GM12878 (cell line): ENCODE measurements around the gene IGLL5. TPM values are rescaled to one million over a fixed set of nuclear protein-coding genes. Genes with fewer than 3 reads are reported as not detected.

ENCODE experiments used
- BMI1 ChIP-seq: fragments of 450-650 bp; IDR thresholded peaks from 2 replicates; pipeline ENCODE4 v1.6.1; 2016; ENCODE audit warnings: mild to moderate bottlenecking, moderate library complexity, borderline replicate concordance
- CBX3 ChIP-seq: fragments of 200-600 bp; sonication (generic); IDR thresholded peaks from 2 replicates; pipeline ENCODE4 v1.6.1; 2016; ENCODE audit warnings: low read depth, borderline replicate concordance
- CBX5 ChIP-seq: sonication (generic); IDR thresholded peaks from 2 replicates; pipeline ENCODE4 v1.6.1; 2016; ENCODE audit warnings: low read depth, moderate library complexity, mild to moderate bottlenecking, inconsistent platforms
- CHD1 ChIP-seq: IDR thresholded peaks from 2 replicates; pipeline ENCODE4 v1.6.1; 2012; ENCODE audit warnings: low read depth, low read length, improper control_type of control experiment
- CHD4 ChIP-seq: fragments of 200-600 bp; sonication (generic); IDR thresholded peaks from 2 replicates; pipeline ENCODE4 v1.6.1; 2016; ENCODE audit warnings: mild to moderate bottlenecking
- DPF2 ChIP-seq: fragments of 450-650 bp; IDR thresholded peaks from 2 replicates; pipeline ENCODE4 v1.6.1; 2017; ENCODE audit warnings: mild to moderate bottlenecking
- EED ChIP-seq: sonication (generic); IDR thresholded peaks from 2 replicates; pipeline ENCODE4 v1.6.1; 2016; ENCODE audit warnings: antibody characterized with exemption, low read depth
- EP300 ChIP-seq, 2 experiments: fragments of 150-350 bp in 1 of 2; IDR thresholded peaks; 2 replicates each; pipeline ENCODE4 v1.6.1; 2011 to 2012; ENCODE audit warnings: low read depth in 2 of 2, low read length in 2 of 2, borderline replicate concordance in 1 of 2, improper control_type of control experiment in 1 of 2, inconsistent platforms in 1 of 2; ENCODE audit not compliant: control insufficient read depth in 1 of 2
- HCFC1 ChIP-seq: fragments of 150-350 bp; IDR thresholded peaks from 2 replicates; pipeline ENCODE4 v1.6.1; 2014; ENCODE audit warnings: low read length
- HDAC6 ChIP-seq: fragments of 200-600 bp; sonication (generic); IDR thresholded peaks from one replicate; pipeline ENCODE4 v1.8.0; 2017; ENCODE audit warnings: antibody characterized with exemption; ENCODE audit not compliant: unreplicated experiment
- JUND ChIP-seq: IDR thresholded peaks from 2 replicates; pipeline ENCODE4 v1.6.1; 2012; ENCODE audit warnings: low read depth, mild to moderate bottlenecking, low read length, improper control_type of control experiment, moderate library complexity
- MTA2 ChIP-seq: fragments of 450-650 bp; IDR thresholded peaks from 2 replicates; pipeline ENCODE4 v1.6.1; 2016; ENCODE audit warnings: low read depth, mild to moderate bottlenecking, moderate library complexity
- NFYB ChIP-seq: IDR thresholded peaks from 2 replicates; pipeline ENCODE4 v1.6.1; 2011; ENCODE audit warnings: low read depth, mild to moderate bottlenecking, low read length, improper control_type of control experiment, moderate library complexity; ENCODE audit not compliant: insufficient read depth
- NR2C1 ChIP-seq: fragments of 450-650 bp; IDR thresholded peaks from 2 replicates; pipeline ENCODE4 v1.6.1; 2017; ENCODE audit warnings: antibody characterized with exemption, mild to moderate bottlenecking, moderate library complexity
- RAD51 ChIP-seq: fragments of 450-650 bp; IDR thresholded peaks from 2 replicates; pipeline ENCODE4 v1.6.1; 2016; ENCODE audit warnings: moderate library complexity, mild to moderate bottlenecking, inconsistent platforms
- RFX5 ChIP-seq: IDR thresholded peaks from 2 replicates; pipeline ENCODE4 v1.6.1; 2011; ENCODE audit warnings: low read depth, low read length, improper control_type of control experiment
- RUNX3 ChIP-seq: IDR thresholded peaks from 2 replicates; pipeline ENCODE4 v1.6.1; 2012; ENCODE audit warnings: low read length, inconsistent platforms
- SIX5 ChIP-seq: IDR thresholded peaks from 2 replicates; pipeline ENCODE4 v1.6.1; 2011; ENCODE audit warnings: mild to moderate bottlenecking, low read depth, low read length, moderate library complexity; ENCODE audit not compliant: severe bottlenecking
- TAF1 ChIP-seq: IDR thresholded peaks from 2 replicates; pipeline ENCODE4 v1.6.1; 2011; ENCODE audit warnings: mild to moderate bottlenecking, low read depth, low read length, borderline replicate concordance
- YBX1 ChIP-seq: fragments of 450-650 bp; IDR thresholded peaks from 2 replicates; pipeline ENCODE4 v1.6.1; 2016; ENCODE audit warnings: antibody characterized with exemption
- YY1 ChIP-seq: IDR thresholded peaks from 2 replicates; pipeline ENCODE4 v1.6.1; 2011; ENCODE audit warnings: low read depth, mild to moderate bottlenecking, low read length
- ZNF384 ChIP-seq: IDR thresholded peaks from 2 replicates; pipeline ENCODE4 v1.6.1; 2012; ENCODE audit warnings: low read depth, mild to moderate bottlenecking, low read length, improper control_type of control experiment, borderline replicate concordance
- ZNF622 ChIP-seq: fragments of 450-650 bp; IDR thresholded peaks from 2 replicates; pipeline ENCODE4 v1.6.1; 2017; ENCODE audit warnings: mild to moderate bottlenecking, inconsistent platforms
- polyA plus RNA-seq, 11 experiments: library from polyadenylated mRNA; depleted of rRNA in 4 of 11; unstranded in 6 of 11; stranded (reverse) in 5 of 11; fragments of >200 nt; fragmentation: Nextera tagmentation in 4 of 11; fragmentation: Illumina TruSeq in 1 of 11; extraction: Ambion mirVana in 4 of 11; extraction: Trizol in 1 of 11; gene quantifications; 1 replicate in 1 of 11; 2 replicates in 10 of 11; pipeline versions ENCODE4 v1.2.1 to v1.2.3, GENCODE V29; 2011 to 2016; ENCODE audit warnings: inconsistent platforms in 2 of 11, missing spikeins in 2 of 11, low read depth in 1 of 11
- total RNA-seq, 4 experiments: library from RNA; depleted of rRNA in 3 of 4; stranded (reverse); fragments of >200 nt in 3 of 4; fragmentation: Illumina TruSeq in 1 of 4; extraction: Trizol in 1 of 4; gene quantifications; 2 replicates each; pipeline versions ENCODE4 v1.2.1 to v1.2.3, GENCODE V29; 2013 to 2021
- TF ChIP-seq, protein P1 (sequence below): fragments of 150-350 bp; IDR thresholded peaks from 2 replicates; pipeline ENCODE4 v1.6.1; 2016; ENCODE audit warnings: low read depth, low read length
- TF ChIP-seq, protein P2 (sequence below): IDR thresholded peaks from 2 replicates; pipeline ENCODE4 v1.6.1; 2012; ENCODE audit warnings: mild to moderate bottlenecking, low read depth, low read length

The IGLL5 gene
- total and polyA plus RNA-seq, 10 of the 15 experiments (the other 5 are each of a cell fraction or from before 2014, with no cell fraction given): not detected

DNA sequence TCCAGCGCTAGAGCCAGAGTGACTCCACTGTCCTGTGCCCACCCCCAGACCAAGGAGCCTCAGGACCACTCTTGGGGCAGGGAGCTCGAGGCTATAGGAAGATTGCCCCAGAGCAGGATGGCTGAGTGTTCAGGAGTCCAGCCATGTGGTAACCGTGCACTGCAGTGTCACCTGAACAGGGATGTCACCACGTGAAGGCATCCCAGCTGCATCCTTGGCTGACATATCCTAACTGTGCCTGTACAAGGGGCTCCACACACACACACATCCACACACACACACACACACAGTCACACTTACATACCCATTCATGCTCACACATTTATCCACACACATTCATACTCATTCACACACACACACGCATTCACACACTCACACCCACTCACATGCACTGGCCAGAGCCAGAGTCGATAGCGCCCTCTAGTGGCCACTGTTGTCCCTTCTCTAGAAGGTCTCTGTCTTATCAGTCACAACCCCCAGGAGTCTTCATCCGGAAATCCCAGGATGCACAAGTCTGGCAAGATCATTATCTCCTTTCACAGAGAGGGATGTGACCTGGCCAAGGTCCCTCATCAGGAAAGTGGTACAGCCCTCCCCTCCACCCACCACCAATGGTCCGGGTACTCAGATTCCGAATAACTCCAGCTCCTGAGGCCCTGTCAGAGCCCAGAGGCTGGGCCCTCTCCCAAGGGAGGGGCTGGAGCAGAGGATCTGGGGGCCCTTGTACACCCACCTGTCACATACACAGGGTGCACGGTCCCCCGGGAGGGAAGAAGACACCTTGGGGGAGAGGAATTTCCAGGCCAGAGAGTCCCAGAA, 55.1 kb downstream of the IGLL5 start (continued):
- TF ChIP-seq, protein P1, sequence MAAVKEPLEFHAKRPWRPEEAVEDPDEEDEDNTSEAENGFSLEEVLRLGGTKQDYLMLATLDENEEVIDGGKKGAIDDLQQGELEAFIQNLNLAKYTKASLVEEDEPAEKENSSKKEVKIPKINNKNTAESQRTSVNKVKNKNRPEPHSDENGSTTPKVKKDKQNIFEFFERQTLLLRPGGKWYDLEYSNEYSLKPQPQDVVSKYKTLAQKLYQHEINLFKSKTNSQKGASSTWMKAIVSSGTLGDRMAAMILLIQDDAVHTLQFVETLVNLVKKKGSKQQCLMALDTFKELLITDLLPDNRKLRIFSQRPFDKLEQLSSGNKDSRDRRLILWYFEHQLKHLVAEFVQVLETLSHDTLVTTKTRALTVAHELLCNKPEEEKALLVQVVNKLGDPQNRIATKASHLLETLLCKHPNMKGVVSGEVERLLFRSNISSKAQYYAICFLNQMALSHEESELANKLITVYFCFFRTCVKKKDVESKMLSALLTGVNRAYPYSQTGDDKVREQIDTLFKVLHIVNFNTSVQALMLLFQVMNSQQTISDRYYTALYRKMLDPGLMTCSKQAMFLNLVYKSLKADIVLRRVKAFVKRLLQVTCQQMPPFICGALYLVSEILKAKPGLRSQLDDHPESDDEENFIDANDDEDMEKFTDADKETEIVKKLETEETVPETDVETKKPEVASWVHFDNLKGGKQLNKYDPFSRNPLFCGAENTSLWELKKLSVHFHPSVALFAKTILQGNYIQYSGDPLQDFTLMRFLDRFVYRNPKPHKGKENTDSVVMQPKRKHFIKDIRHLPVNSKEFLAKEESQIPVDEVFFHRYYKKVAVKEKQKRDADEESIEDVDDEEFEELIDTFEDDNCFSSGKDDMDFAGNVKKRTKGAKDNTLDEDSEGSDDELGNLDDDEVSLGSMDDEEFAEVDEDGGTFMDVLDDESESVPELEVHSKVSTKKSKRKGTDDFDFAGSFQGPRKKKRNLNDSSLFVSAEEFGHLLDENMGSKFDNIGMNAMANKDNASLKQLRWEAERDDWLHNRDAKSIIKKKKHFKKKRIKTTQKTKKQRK: no peak
- TF ChIP-seq SIX5 (no peak), BMI1 (no peak), RFX5 (no peak), JUND (no peak), RUNX3 (no peak), CBX3 (no peak), NR2C1 (no peak), EP300 (IDR thresholded peaks at IDR 0.05; ENCODE audit: borderline replicate concordance in 1 of 2, control insufficient read depth in 1 of 2, low read depth in 2 of 2, low read length in 2 of 2) (0 out of 4 replicates have a peak, but pooled peaks of 1 of the 2 experiments have one; percentile 61), HCFC1 (no peak), CBX5 (no peak), CHD4 (no peak), CHD1 (no peak), ZNF384 (no peak), MTA2 (peak; percentile 64), HDAC6 (no peak), EED (peak; percentile 79), TAF1 (no peak), RAD51 (peak; percentile 61; the same call in 1 of the 2 replicates), DPF2 (peak; percentile 31; the same call in 1 of the 2 replicates), YY1 (peak; percentile 80), ZNF622 (no peak), NFYB (no peak), YBX1 (no peak)
- TF ChIP-seq, protein P2, sequence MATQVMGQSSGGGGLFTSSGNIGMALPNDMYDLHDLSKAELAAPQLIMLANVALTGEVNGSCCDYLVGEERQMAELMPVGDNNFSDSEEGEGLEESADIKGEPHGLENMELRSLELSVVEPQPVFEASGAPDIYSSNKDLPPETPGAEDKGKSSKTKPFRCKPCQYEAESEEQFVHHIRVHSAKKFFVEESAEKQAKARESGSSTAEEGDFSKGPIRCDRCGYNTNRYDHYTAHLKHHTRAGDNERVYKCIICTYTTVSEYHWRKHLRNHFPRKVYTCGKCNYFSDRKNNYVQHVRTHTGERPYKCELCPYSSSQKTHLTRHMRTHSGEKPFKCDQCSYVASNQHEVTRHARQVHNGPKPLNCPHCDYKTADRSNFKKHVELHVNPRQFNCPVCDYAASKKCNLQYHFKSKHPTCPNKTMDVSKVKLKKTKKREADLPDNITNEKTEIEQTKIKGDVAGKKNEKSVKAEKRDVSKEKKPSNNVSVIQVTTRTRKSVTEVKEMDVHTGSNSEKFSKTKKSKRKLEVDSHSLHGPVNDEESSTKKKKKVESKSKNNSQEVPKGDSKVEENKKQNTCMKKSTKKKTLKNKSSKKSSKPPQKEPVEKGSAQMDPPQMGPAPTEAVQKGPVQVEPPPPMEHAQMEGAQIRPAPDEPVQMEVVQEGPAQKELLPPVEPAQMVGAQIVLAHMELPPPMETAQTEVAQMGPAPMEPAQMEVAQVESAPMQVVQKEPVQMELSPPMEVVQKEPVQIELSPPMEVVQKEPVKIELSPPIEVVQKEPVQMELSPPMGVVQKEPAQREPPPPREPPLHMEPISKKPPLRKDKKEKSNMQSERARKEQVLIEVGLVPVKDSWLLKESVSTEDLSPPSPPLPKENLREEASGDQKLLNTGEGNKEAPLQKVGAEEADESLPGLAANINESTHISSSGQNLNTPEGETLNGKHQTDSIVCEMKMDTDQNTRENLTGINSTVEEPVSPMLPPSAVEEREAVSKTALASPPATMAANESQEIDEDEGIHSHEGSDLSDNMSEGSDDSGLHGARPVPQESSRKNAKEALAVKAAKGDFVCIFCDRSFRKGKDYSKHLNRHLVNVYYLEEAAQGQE: no peak
